Measurements from ENCODE around the gene MPP4.

Gene MPP4

GRCh38 chr2:201669865-201670264 lies 28.6 kb downstream of the MPP4 start:
- no peak for DNase-seq

- no peak for DNase-seq
These were observed 30.0 kb downstream of the MPP4 start for GRCh38 chr2:201668402-201668910.

GRCh38 chr2:201664334-201664733 lies 34.1 kb downstream of the MPP4 start:
- DNase-seq: no peak

- no peak for DNase-seq
These were observed 37.1 kb downstream of the MPP4 start for GRCh38 chr2:201661366-201661765.

GRCh38 chr2:201660293-201660895 lies 38.0 kb downstream of the MPP4 start:
- no peak for DNase-seq

- no peak for DNase-seq
These were observed 41.7 kb downstream of the MPP4 start for GRCh38 chr2:201656740-201657139.

GRCh38 chr2:201656102-201656501 lies 42.3 kb downstream of the MPP4 start:
- no peak for DNase-seq

GRCh38 chr2:201654616-201655384 lies 43.6 kb downstream of the MPP4 start:
- DNase-seq: no peak

GRCh38 chr2:201653221-201653620 lies 45.2 kb downstream of the MPP4 start:
- DNase-seq: no peak

- DNase-seq: no peak
These were observed 49.0 kb downstream of the MPP4 start for GRCh38 chr2:201649442-201649841.

- DNase-seq: no peak
These were observed 51.0 kb downstream of the MPP4 start for GRCh38 chr2:201647431-201647830.

GRCh38 chr2:201644001-201644400 lies 54.4 kb downstream of the MPP4 start:
- no peak for DNase-seq

GRCh38 chr2:201643216-201643890 lies 55.1 kb downstream of the MPP4 start, which contains the start of gene TMEM237:
Gene TMEM237 (minus strand): TSS chr2:201643503. CDS start chr2:201643400, 103 bp downstream.
- no peak for DNase-seq

GRCh38 chr2:201642579-201643215 lies 55.7 kb downstream of the MPP4 start:
- DNase-seq: no peak

- DNase-seq: no peak
These were observed 56.3 kb downstream of the MPP4 start for GRCh38 chr2:201642086-201642578.

GRCh38 chr2:201639205-201639604 lies 59.2 kb downstream of the MPP4 start:
- DNase-seq: no peak

GRCh38 chr2:201638326-201638725 lies 60.1 kb downstream of the MPP4 start:
- no peak for DNase-seq

- DNase-seq: no peak
These were observed 64.7 kb downstream of the MPP4 start for GRCh38 chr2:201633661-201634249.

- DNase-seq: no peak
These were observed 67.4 kb downstream of the MPP4 start for GRCh38 chr2:201631041-201631440.

- no peak for DNase-seq
These were observed 67.9 kb downstream of the MPP4 start for GRCh38 chr2:201630577-201630976.

GRCh38 chr2:201628545-201628944 lies 69.9 kb downstream of the MPP4 start:
- DNase-seq: no peak

GRCh38 chr2:201622306-201622970 lies 76.0 kb downstream of the MPP4 start:
- DNase-seq: no peak

Data from NCI-H1436 treated with DMSO at 0.1 percent for 48 hours (cell line).